OCI-LY1 (cell line): Measurements from ENCODE around the gene CDC42EP4.
A peak's percentile ranks its signal among the peaks of the same experiment; 100 is the strongest.
"Not testable (repeated sequence)": the region's sequence is repeated elsewhere in the genome, so short reads cannot be mapped to it uniquely, and the experiment has no call there.

Experiments used
- H2AFZ ChIP-seq: fragments of 200-600 bp; sonication (generic), shearing (Covaris generic); 2 replicates; pipeline ENCODE4 v1.6.0; 2014; ENCODE audit warnings: antibody characterized with exemption, mild to moderate bottlenecking, low read length
- H3F3A ChIP-seq: fragments of 200-600 bp; sonication (generic), shearing (Covaris generic); 2 replicates; pipeline ENCODE4 v1.6.0; 2014; ENCODE audit warnings: mild to moderate bottlenecking, antibody characterized with exemption, low read length, moderate library complexity; ENCODE audit not compliant: insufficient read depth
- H3K27ac ChIP-seq: fragments of 200-600 bp; sonication (generic); 2 replicates; pipeline ENCODE4 v1.5.1; 2014; ENCODE audit warnings: low read length, mixed run types, mild to moderate bottlenecking, low read depth; ENCODE audit not compliant: poor library complexity, severe bottlenecking
- H3K27me3 ChIP-seq: fragments of 200-600 bp; sonication (generic); 2 replicates; pipeline ENCODE4 v1.6.0; 2014; ENCODE audit warnings: antibody characterized with exemption, mild to moderate bottlenecking, low read length, moderate library complexity; ENCODE audit not compliant: insufficient read depth
- H3K36me3 ChIP-seq: fragments of 200-600 bp; sonication (generic); 2 replicates; pipeline ENCODE4 v1.6.1; 2014; ENCODE audit warnings: mild to moderate bottlenecking, antibody characterized with exemption, low read length, moderate library complexity, mixed read lengths; ENCODE audit not compliant: insufficient read depth
- H3K4me1 ChIP-seq: fragments of 200-600 bp; sonication (generic); 2 replicates; pipeline ENCODE4 v1.5.1; 2014; ENCODE audit warnings: mild to moderate bottlenecking, low read length, moderate library complexity; ENCODE audit not compliant: insufficient read depth, severe bottlenecking
- H3K4me2 ChIP-seq: fragments of 200-600 bp; sonication (generic), shearing (Covaris generic); 2 replicates; pipeline ENCODE4 v1.6.1; 2014; ENCODE audit warnings: low read length
- H3K4me3 ChIP-seq: fragments of 200-600 bp; sonication (generic); 2 replicates; pipeline ENCODE4 v1.5.1; 2014; ENCODE audit warnings: low read length, low read depth, mild to moderate bottlenecking, mixed read lengths; ENCODE audit not compliant: poor library complexity, severe bottlenecking
- H3K79me2 ChIP-seq: fragments of 200-600 bp; shearing (Covaris generic); 2 replicates; pipeline ENCODE4 v1.6.1; 2016; ENCODE audit warnings: mixed run types, low read length, mixed read lengths; ENCODE audit not compliant: insufficient read depth
- H3K9ac ChIP-seq: fragments of 200-600 bp; sonication (generic), shearing (Covaris generic); 2 replicates; pipeline ENCODE4 v1.6.1; 2014; ENCODE audit warnings: mild to moderate bottlenecking, low read length, mixed read lengths
- H3K9me2 ChIP-seq: fragments of 200-600 bp; sonication (generic), shearing (Covaris generic); 2 replicates; pipeline ENCODE4 v1.6.1; 2014; ENCODE audit warnings: low read depth, mild to moderate bottlenecking, low read length, mixed read lengths
- H3K9me3 ChIP-seq: fragments of 200-600 bp; shearing (Covaris generic); 2 replicates; pipeline ENCODE4 v1.6.1; 2014; ENCODE audit warnings: low read length, mixed read lengths
- H4K20me1 ChIP-seq: fragments of 200-600 bp; sonication (generic), shearing (Covaris generic); 2 replicates; pipeline ENCODE4 v1.6.0; 2016; ENCODE audit warnings: mild to moderate bottlenecking, low read length; ENCODE audit not compliant: insufficient read depth
- CTCF ChIP-seq: fragments of 200-600 bp; sonication (generic), shearing (Covaris generic); IDR thresholded peaks from 2 replicates; pipeline ENCODE4 v1.5.1; 2017; ENCODE audit warnings: mild to moderate bottlenecking, antibody characterized with exemption, low read length, moderate library complexity, mixed read lengths
- EZH2 ChIP-seq: fragments of 200-600 bp; sonication (generic), shearing (Covaris generic); IDR thresholded peaks from 2 replicates; pipeline ENCODE4 v1.8.0; 2017; ENCODE audit warnings: borderline replicate concordance, mixed run types, mild to moderate bottlenecking, antibody characterized with exemption, low read length, moderate library complexity, mixed read lengths

Gene CDC42EP4

GRCh38 chr17:73309727-73310596, 1.8 kb downstream of the CDC42EP4 start:
- Histone ChIP-seq H3K27me3 (no peaks in the 10 kb centered on the region), H3K4me1 (peaks cover 10% of the 10 kb centered on the region), H3K4me3 (peak overlapping the region; percentile 47), H4K20me1 (no peaks in the 10 kb centered on the region), H3K27ac (no peak overlapping the region), H3K79me2 (no peaks in the 10 kb centered on the region), H3K9ac (no peak overlapping the region), H2AFZ (no peak overlapping the region), H3K9me2 (no peaks in the 10 kb centered on the region), H3K4me2 (peak overlapping the region; percentile 52; the same call in 1 of the 2 replicates), H3K9me3 (no peaks in the 10 kb centered on the region), H3K36me3 (no peaks in the 10 kb centered on the region), H3F3A (no peaks in the 10 kb centered on the region)
- TF ChIP-seq CTCF, result no peak
- no peak for TF ChIP-seq EZH2

- H4K20me1 ChIP-seq, H3K9me2 ChIP-seq, H2AFZ ChIP-seq, H3K27me3 ChIP-seq, H3K9me3 ChIP-seq, H3K9ac ChIP-seq, H3K36me3 ChIP-seq, H3F3A ChIP-seq, H3K27ac ChIP-seq, H3K79me2 ChIP-seq, H3K4me2 ChIP-seq, H3K4me3 ChIP-seq: not testable (repeated sequence)
- H3K4me1 ChIP-seq, result peaks cover 10% of the 10 kb centered on the region
These were observed 2.8 kb downstream of the CDC42EP4 start for GRCh38 chr17:73308959-73309358.

- Histone ChIP-seq H3K36me3 (no peaks in the 10 kb centered on the region), H3K4me2 (no peak overlapping the region), H3K4me3 (no peak overlapping the region), H3K79me2 (no peaks in the 10 kb centered on the region), H3K27me3 (no peaks in the 10 kb centered on the region), H3K9ac (no peak overlapping the region), H3K27ac (no peak overlapping the region), H3F3A (no peaks in the 10 kb centered on the region), H4K20me1 (no peaks in the 10 kb centered on the region), H2AFZ (no peak overlapping the region), H3K4me1 (peaks cover 10% of the 10 kb centered on the region), H3K9me2 (no peaks in the 10 kb centered on the region), H3K9me3 (no peaks in the 10 kb centered on the region)
- no peak for TF ChIP-seq EZH2
- no peak for TF ChIP-seq CTCF
These were observed 3.6 kb downstream of the CDC42EP4 start for GRCh38 chr17:73308017-73308823.
